ENCODE measurements around the gene CHRNB2. TPM values are rescaled to one million over a fixed set of nuclear protein-coding genes. Genes with fewer than 3 reads are reported as not detected.

Gene CHRNB2
- total and polyA plus RNA-seq, 2 of the 4 experiments (the other 2 are of a cell fraction), result under 0.01 to 0.03 TPM

DNA sequence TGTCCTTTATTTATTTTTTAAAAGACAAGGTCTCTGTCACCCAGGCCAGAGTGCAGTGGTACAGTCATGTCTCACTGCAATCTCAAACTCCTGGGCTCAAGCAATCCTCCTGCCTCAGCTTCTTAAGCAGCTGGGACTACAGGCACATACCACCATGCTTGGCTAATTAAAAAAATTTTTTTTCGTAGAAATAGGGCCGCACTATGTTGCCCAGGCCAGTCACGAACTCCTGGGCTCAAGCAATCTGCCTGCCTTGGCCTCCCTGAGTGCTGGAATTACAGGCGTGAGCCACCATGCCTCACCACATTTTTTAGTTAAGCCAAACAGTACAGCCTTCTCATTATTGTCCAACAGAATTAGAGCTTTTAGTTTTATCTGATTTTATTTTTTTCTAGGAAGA lies 47.8 kb downstream of the CHRNB2 start:
- H2BK120ac ChIP-seq (ENCODE audit: low read depth, low read length), result no peak overlapping the region
- CTCF ChIA-PET, result no interaction called here
- in situ Hi-C loops (cut with MboI; ENCODE audit: low sequenced_read_pairs), result no loop called here
- dilution Hi-C loops (cut with HindIII; ENCODE audit: low sequenced_read_pairs, unreplicated experiment), result no loop called here
- peaks cover 8% of the 10 kb centered on the region; the same call in 1 of the 2 replicates for H3K9me1 ChIP-seq (ENCODE audit: insufficient read depth, low read length)
- WGBS, 2 experiments (ENCODE audit: extremely low coverage in 2 of 2, insufficient read length in 1 of 2), result no CpG with 5 or more reads among the region's 4 CpGs
- H2AK9ac ChIP-seq (replicated peaks; ENCODE audit: low read depth, low read length, poor library complexity), result no peak overlapping the region
- no peak for ATAC-seq (ENCODE audit: low read depth)
- no peak overlapping the region for H3K23ac ChIP-seq (ENCODE audit: low read depth, low read length)
- H3K14ac ChIP-seq (replicated peaks; ENCODE audit: low read depth, low read length), result no peak overlapping the region
- no peak overlapping the region for H2BK5ac ChIP-seq (ENCODE audit: low read depth, low read length, poor library complexity, severe bottlenecking)
- no peak for TF ChIP-seq CEBPB (IDR thresholded peaks at IDR 0.05; ENCODE audit: low read depth, low read length)
- TF ChIP-seq BHLHE40 (IDR thresholded peaks at IDR 0.05; ENCODE audit: low read depth, low read length), result no peak
- TF ChIP-seq, protein P1, sequence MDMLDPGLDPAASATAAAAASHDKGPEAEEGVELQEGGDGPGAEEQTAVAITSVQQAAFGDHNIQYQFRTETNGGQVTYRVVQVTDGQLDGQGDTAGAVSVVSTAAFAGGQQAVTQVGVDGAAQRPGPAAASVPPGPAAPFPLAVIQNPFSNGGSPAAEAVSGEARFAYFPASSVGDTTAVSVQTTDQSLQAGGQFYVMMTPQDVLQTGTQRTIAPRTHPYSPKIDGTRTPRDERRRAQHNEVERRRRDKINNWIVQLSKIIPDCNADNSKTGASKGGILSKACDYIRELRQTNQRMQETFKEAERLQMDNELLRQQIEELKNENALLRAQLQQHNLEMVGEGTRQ (IDR thresholded peaks at IDR 0.05; ENCODE audit: low read depth, low read length), result no peak
- no peak for TF ChIP-seq MAFK (IDR thresholded peaks at IDR 0.05; ENCODE audit: low read depth, low read length)
- TF ChIP-seq MAZ (IDR thresholded peaks at IDR 0.05; ENCODE audit: borderline replicate concordance, low read depth, low read length), result no peak
- no peak for TF ChIP-seq POLR2A (IDR thresholded peaks at IDR 0.05; ENCODE audit: low read depth, low read length)
- TF ChIP-seq, protein P2, sequence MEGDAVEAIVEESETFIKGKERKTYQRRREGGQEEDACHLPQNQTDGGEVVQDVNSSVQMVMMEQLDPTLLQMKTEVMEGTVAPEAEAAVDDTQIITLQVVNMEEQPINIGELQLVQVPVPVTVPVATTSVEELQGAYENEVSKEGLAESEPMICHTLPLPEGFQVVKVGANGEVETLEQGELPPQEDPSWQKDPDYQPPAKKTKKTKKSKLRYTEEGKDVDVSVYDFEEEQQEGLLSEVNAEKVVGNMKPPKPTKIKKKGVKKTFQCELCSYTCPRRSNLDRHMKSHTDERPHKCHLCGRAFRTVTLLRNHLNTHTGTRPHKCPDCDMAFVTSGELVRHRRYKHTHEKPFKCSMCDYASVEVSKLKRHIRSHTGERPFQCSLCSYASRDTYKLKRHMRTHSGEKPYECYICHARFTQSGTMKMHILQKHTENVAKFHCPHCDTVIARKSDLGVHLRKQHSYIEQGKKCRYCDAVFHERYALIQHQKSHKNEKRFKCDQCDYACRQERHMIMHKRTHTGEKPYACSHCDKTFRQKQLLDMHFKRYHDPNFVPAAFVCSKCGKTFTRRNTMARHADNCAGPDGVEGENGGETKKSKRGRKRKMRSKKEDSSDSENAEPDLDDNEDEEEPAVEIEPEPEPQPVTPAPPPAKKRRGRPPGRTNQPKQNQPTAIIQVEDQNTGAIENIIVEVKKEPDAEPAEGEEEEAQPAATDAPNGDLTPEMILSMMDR (conservative IDR thresholded peaks at IDR 0.05; ENCODE audit: low read depth, low read length), result no peak
- TF ChIP-seq RAD21 (IDR thresholded peaks at IDR 0.05; ENCODE audit: low read length), result no peak
- TF ChIP-seq, protein P3, sequence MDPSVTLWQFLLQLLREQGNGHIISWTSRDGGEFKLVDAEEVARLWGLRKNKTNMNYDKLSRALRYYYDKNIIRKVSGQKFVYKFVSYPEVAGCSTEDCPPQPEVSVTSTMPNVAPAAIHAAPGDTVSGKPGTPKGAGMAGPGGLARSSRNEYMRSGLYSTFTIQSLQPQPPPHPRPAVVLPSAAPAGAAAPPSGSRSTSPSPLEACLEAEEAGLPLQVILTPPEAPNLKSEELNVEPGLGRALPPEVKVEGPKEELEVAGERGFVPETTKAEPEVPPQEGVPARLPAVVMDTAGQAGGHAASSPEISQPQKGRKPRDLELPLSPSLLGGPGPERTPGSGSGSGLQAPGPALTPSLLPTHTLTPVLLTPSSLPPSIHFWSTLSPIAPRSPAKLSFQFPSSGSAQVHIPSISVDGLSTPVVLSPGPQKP (IDR thresholded peaks at IDR 0.05; ENCODE audit: borderline replicate concordance, low read depth, low read length), result no peak
- TF ChIP-seq SMC3 (IDR thresholded peaks at IDR 0.05; ENCODE audit: low read depth, low read length), result no peak
- TF ChIP-seq CHD1 (IDR thresholded peaks at IDR 0.05; ENCODE audit: low read depth, low read length), result no peak
- no peak for TF ChIP-seq RFX5 (IDR thresholded peaks at IDR 0.05; ENCODE audit: low read depth, low read length)
- TF ChIP-seq MXI1 (IDR thresholded peaks at IDR 0.05; ENCODE audit: borderline replicate concordance, low read depth, low read length), result no peak
- TF ChIP-seq FOS (IDR thresholded peaks at IDR 0.05; ENCODE audit: low read depth, low read length), result no peak
- no peak for TF ChIP-seq NFE2L2 (IDR thresholded peaks at IDR 0.05; ENCODE audit: low read depth, low read length)
- TF ChIP-seq RCOR1 (IDR thresholded peaks at IDR 0.05; ENCODE audit: insufficient replicate concordance, low read length), result no peak
- no peak overlapping the region for H3K4me2 ChIP-seq (ENCODE audit: low read depth, low read length)
- intact Hi-C loops (cut with micrococcal nuclease), result no loop called here
- no peaks in the 10 kb centered on the region for H3K9me3 ChIP-seq (ENCODE audit: control insufficient read depth, insufficient read depth, low read length)
- H3K56ac ChIP-seq (ENCODE audit: extremely low read depth, insufficient read depth, low read length), result no peak overlapping the region
- BruUV-seq (replicated peaks), result no TSS peak
- peaks cover 58% of the 10 kb centered on the region for H4K20me1 ChIP-seq (ENCODE audit: insufficient read depth, low read length)
- H3K27ac ChIP-seq (ENCODE audit: insufficient read depth, low read length), result no peak overlapping the region
- no peak overlapping the region for H3K9ac ChIP-seq (ENCODE audit: low read depth, low read length)
- no peaks in the 10 kb centered on the region; the same call in 1 of the 2 replicates for H3K4me1 ChIP-seq (ENCODE audit: control insufficient read depth, insufficient read depth, low read length)
- peaks cover 32 to 69% of the 10 kb centered on the region in 2 experiments for H3K79me1 ChIP-seq (ENCODE audit: low read depth in 1 of 2, low read length in 2 of 2)
- no peak overlapping the region for H4K8ac ChIP-seq (ENCODE audit: low read depth in 2 of 2, low read length in 2 of 2)
- no peak overlapping the region for H3K4me3 ChIP-seq (ENCODE audit: insufficient read depth, low read depth, low read length)
- H4K5ac ChIP-seq (ENCODE audit: low read depth, low read length), result no peak overlapping the region
- DNase-seq, result no peak
- no peak overlapping the region for H2AK5ac ChIP-seq (ENCODE audit: low read depth, low read length)
- H2BK20ac ChIP-seq (ENCODE audit: low read depth, low read length), result no peak overlapping the region
- H3K18ac ChIP-seq (ENCODE audit: low read depth, low read length), result no peak overlapping the region
- no peak overlapping the region for H2AFZ ChIP-seq (replicated peaks; ENCODE audit: low read length, poor library complexity)
- no peak overlapping the region for H2BK15ac ChIP-seq (ENCODE audit: low read depth, low read length)
- POLR2A ChIA-PET (ENCODE audit: unreplicated experiment), result no interaction called here
- no peaks in the 10 kb centered on the region for H3K27me3 ChIP-seq (ENCODE audit: control insufficient read depth, insufficient read depth, low read length)
- no peaks in the 10 kb centered on the region for H3K36me3 ChIP-seq (ENCODE audit: control insufficient read depth, insufficient read depth, low read length)
- no peak overlapping the region for H4K91ac ChIP-seq (ENCODE audit: insufficient read depth, low read depth, low read length)
- H3K4ac ChIP-seq (ENCODE audit: low read depth, low read length), result no peak overlapping the region
